GM12864 (cell line): ENCODE measurements around the gene EIF4E1B.

ENCODE experiments used
- DNase-seq: peaks from one replicate; pipeline ENCODE4 v3.0.0-alpha.2; 2011; ENCODE audit warnings: low read depth
- H3K4me3 ChIP-seq: 2 replicates; pipeline ENCODE4 v1.5.1; 2011; ENCODE audit warnings: mild to moderate bottlenecking, low read depth, low read length, control low read depth
- TF ChIP-seq, protein P1 (sequence below): IDR thresholded peaks from 2 replicates; pipeline ENCODE4 v1.5.1; 2011; ENCODE audit warnings: low read depth, mild to moderate bottlenecking, moderate library complexity, low read length, control low read depth, inconsistent platforms; ENCODE audit errors: missing control alignments

The EIF4E1B gene, protein sequence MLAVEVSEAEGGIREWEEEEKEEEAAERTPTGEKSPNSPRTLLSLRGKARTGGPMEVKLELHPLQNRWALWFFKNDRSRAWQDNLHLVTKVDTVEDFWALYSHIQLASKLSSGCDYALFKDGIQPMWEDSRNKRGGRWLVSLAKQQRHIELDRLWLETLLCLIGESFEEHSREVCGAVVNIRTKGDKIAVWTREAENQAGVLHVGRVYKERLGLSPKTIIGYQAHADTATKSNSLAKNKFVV

DNA sequence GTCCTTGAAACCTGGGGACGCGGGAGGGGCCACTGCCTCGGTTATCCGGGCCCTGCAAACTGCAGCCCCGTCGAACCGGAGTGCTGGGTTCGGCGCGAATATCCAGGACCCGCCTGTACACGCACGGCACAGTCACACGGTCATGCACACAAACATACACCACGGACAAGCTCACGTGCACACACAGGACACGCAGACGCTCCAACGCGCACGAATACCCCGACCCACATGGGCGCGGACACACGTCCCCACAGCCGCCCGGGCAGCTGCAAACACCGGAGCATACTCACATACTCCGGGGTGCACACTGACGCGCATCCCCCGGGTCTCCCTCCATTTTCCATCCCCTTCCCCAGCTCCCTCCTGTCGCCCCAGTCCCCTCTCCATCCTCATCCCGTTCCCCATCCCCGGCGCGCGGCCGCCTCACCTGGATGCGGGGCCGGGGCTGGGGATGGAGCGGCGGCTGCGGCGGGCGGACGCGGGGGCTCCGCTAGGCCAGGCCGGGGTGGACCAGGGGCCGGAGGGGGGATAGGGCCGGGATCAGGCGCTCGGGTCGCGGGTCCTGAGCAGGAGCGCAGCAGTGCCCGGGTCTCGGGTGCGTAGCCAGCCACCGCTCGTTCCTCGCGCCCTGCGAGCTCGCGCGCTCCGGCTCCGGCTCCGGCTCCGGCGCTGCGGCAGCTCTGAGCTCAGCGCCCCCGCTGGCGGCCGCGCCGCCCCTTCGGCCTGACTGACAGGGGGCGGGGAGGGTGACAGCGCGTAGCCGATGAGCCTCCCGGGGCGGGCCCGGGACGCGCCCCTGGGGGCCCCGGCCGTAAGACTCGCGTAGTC is at the start of gene EIF4E1B, which contains the start of gene SNCB:
Gene EIF4E1B (plus strand): TSS at position 823 of the 828 bp plus-strand sequence. CDS start 12,113 bp downstream, outside the sequence.
Gene SNCB (minus strand): TSS at position 682 of the 828 bp plus-strand sequence. CDS start 880 bp downstream, outside the sequence.
- H3K4me3 ChIP-seq = no peak within 1 kb of the TSS; the same call in 1 of the 2 replicates
- no peak for DNase-seq
- TF ChIP-seq, protein P1, sequence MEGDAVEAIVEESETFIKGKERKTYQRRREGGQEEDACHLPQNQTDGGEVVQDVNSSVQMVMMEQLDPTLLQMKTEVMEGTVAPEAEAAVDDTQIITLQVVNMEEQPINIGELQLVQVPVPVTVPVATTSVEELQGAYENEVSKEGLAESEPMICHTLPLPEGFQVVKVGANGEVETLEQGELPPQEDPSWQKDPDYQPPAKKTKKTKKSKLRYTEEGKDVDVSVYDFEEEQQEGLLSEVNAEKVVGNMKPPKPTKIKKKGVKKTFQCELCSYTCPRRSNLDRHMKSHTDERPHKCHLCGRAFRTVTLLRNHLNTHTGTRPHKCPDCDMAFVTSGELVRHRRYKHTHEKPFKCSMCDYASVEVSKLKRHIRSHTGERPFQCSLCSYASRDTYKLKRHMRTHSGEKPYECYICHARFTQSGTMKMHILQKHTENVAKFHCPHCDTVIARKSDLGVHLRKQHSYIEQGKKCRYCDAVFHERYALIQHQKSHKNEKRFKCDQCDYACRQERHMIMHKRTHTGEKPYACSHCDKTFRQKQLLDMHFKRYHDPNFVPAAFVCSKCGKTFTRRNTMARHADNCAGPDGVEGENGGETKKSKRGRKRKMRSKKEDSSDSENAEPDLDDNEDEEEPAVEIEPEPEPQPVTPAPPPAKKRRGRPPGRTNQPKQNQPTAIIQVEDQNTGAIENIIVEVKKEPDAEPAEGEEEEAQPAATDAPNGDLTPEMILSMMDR = no peak

DNA sequence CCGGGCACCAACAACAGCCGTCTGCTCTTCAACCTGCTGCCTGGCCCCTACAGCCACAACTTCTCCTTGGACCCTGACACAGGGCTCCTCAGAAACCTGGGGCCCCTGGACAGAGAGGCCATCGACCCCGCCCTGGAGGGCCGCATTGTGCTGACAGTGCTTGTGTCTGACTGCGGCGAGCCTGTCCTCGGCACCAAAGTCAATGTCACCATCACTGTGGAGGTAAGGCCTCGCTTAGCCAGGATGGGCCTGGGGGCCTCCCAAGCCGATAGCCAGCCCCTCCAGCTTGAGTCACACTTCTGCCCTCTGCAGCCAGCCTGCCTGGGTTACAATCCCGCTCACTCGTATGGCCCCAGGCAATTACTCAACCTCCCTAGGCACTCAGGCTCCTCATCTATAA is 49.1 kb upstream of the EIF4E1B start:
- H3K4me3 ChIP-seq = no peak overlapping the region
- DNase-seq = no peak

DNA sequence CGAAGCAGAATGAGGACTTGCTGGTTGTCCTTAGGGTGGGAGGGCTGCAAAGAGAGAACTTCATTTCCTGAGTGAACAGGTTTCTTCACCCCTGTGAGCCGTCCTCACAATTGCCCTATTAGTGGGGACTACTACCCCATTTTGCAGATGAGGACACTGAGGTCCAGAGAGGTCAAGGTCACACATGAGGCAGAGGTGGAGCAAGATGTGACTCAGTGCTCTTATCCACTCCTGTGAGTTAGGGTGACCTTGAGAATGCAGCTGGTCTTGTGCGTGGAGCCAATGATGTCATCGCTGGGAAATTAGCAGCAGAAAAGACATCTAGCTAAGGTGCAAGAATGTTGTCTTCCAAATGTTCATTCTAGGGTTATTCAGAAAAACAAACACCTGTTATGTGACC is 47.4 kb upstream of the EIF4E1B start:
- TF ChIP-seq, protein P1 = no peak
- no peak overlapping the region for H3K4me3 ChIP-seq
- DNase-seq = no peak

More for the DNA sequence above, 49.1 kb upstream of the EIF4E1B start:
- TF ChIP-seq, protein P1 = no peak

DNA sequence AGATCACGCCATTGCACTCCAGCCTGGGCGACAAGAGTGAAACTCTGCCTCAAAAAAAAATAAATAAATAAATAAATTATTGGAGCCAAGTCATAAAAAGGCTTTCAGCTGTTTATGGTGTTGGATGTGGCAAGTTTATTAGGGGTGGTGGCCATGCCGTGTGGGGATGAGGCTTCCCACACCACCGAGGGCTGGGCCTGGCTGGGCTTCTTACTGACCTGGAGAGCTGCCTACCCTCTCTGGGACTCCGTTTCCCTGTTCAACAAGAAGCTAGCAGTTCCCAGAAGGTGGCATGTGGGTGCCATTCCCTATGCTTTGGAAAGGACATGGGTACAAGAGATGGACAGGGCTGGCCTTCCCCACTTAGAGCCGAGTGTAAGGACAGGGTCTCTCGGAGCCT is 43.1 kb upstream of the EIF4E1B start:
- DNase-seq = no peak
- TF ChIP-seq, protein P1 = no peak
- no peak overlapping the region for H3K4me3 ChIP-seq

DNA sequence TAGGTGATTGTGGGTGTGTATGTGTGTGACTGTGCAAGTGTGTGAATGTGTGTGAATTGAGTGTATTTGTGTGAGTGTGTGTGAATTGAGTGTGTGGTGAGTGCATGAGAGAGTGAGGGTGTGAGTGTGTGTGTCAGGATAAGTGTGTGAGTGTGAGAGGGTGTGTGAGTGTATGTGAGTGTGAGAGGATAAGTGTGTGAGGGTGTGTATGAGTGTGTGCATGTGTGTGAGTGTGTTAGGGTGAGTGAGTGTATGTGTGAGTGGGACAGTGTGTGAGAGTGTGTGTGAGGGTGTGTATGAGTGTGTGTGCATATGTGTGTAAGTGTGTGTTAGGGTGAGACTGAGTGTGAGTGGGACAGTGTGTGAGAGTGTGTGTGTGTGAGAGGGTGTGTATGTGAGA is 42.2 kb upstream of the EIF4E1B start:
- TF ChIP-seq, protein P1 = no peak
- no peak for DNase-seq
- no peak overlapping the region for H3K4me3 ChIP-seq

DNA sequence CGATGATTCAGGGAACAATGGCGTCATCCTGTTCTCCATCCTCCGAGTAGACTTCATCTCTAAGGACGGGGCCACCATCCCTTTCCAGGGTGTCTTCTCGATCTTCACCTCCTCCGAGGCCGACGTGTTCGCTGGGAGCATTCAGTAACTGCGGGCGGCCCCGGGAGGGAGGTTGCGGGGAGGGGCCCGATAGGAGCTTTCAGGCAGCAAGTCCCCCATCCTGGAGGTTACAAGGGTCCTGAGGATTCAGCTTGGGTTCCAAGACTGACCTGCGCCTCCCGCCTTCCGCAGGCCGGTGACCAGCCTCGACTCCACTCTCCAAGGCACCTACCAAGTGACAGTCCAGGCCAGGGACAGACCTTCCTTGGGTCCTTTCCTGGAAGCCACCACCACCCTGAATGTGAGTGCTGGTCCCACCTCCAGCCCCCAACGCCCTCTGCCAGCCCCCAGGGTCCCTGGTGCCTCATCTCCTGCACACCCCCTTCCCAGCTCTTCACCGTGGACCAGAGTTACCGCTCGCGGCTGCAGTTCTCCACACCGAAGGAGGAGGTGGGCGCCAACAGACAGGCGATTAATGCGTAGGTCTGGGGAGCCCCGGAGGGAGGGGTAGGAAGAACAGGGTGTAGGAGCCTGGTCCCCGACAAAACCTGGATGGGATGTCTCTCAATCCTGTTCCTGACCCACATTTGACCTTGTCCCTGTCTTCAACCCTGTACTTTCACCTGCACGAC is 41.3 kb upstream of the EIF4E1B start:
- no peak for DNase-seq
- TF ChIP-seq, protein P1 = no peak
- no peak overlapping the region for H3K4me3 ChIP-seq
